Daoy (cell line): Measurements from ENCODE around the gene NUP205. TPM values are rescaled to one million over a fixed set of nuclear protein-coding genes. Genes with fewer than 3 reads are reported as not detected.

Experiments
- total RNA-seq: library from RNA; depleted of rRNA; stranded (reverse); fragments of >200 nt; shearing (Covaris generic); gene quantifications from 2 replicates; pipeline ENCODE4 v1.2.3, GENCODE V29; 2014; rRNA removed

Gene NUP205
- total RNA-seq, 1 experiment from 2014 or later = 101 TPM

Other genes with a start within 250 kb of the NUP205 start
- gene CNOT4, start 47.8 kb upstream of the NUP205 start, total RNA-seq = 2.6 and 5.0 TPM in 2 replicates
- 9.1 and 11.4 TPM in 2 replicates for gene STMP1, start 104.6 kb downstream of the NUP205 start, total RNA-seq
- not detected in 2 replicates for gene SLC13A4, start 170.3 kb downstream of the NUP205 start, total RNA-seq
- gene FAM180A, start 190.9 kb downstream of the NUP205 start, total RNA-seq = not detected in 2 replicates